ENCODE measurements around the gene EXD1.
"Not testable (repeated sequence)": the region's sequence is repeated elsewhere in the genome, so short reads cannot be mapped to it uniquely, and the experiment has no call there.

The EXD1 gene

GRCh38 chr15:41230650-41231421 lies at the start of gene EXD1, which contains the start of gene CHP1:
TSS of gene EXD1 (minus strand) at chr15:41230757. CDS start at chr15:41226575, 4,182 bp downstream.
TSS of gene CHP1 (plus strand) at chr15:41231268. CDS start at chr15:41231383, 115 bp downstream.
- DNase-seq, result peak; percentile 95

GRCh38 chr15:41279535-41280283 lies 49.2 kb upstream of the EXD1 start:
- no peak for DNase-seq

- DNase-seq, result no peak
Measured at GRCh38 chr15:41278319-41278718, 47.8 kb upstream of the EXD1 start.

GRCh38 chr15:41276831-41277230 lies 46.3 kb upstream of the EXD1 start:
- no peak for DNase-seq

GRCh38 chr15:41269887-41270286 lies 39.3 kb upstream of the EXD1 start:
- DNase-seq, result no peak

GRCh38 chr15:41263891-41264351 lies 33.4 kb upstream of the EXD1 start:
- DNase-seq, result no peak

- DNase-seq, result no peak
Measured at GRCh38 chr15:41262571-41262970, 32.0 kb upstream of the EXD1 start.

GRCh38 chr15:41260924-41261323 lies 30.4 kb upstream of the EXD1 start:
- DNase-seq, result not testable (repeated sequence)

- no peak for DNase-seq
Measured at GRCh38 chr15:41259546-41260189, 29.1 kb upstream of the EXD1 start.

GRCh38 chr15:41258750-41259471 lies 28.4 kb upstream of the EXD1 start:
- DNase-seq, result no peak

- no peak for DNase-seq
Measured at GRCh38 chr15:41256577-41257038, 26.1 kb upstream of the EXD1 start.

GRCh38 chr15:41256103-41256502 lies 25.5 kb upstream of the EXD1 start:
- no peak for DNase-seq

- no peak for DNase-seq
Measured at GRCh38 chr15:41254560-41254959, 24.0 kb upstream of the EXD1 start.

GRCh38 chr15:41251411-41251810 lies 20.9 kb upstream of the EXD1 start:
- no peak for DNase-seq

GRCh38 chr15:41250745-41251144 lies 20.2 kb upstream of the EXD1 start:
- not testable (repeated sequence) for DNase-seq

- peak; percentile 56 for DNase-seq
Measured at GRCh38 chr15:41241221-41241964, 10.8 kb upstream of the EXD1 start.

GRCh38 chr15:41238100-41238499 lies 7.5 kb upstream of the EXD1 start:
- DNase-seq, result no peak

GRCh38 chr15:41235929-41236328 lies 5.4 kb upstream of the EXD1 start:
- DNase-seq, result no peak

GRCh38 chr15:41235228-41235627 lies 4.7 kb upstream of the EXD1 start:
- DNase-seq, result not testable (repeated sequence)

GRCh38 chr15:41233367-41233771 lies 2.8 kb upstream of the EXD1 start:
- DNase-seq, result no peak

- no peak for DNase-seq
Measured at GRCh38 chr15:41231422-41232226, 1.1 kb upstream of the EXD1 start.

Measured in NCI-H2227 treated with DMSO at 0.1 percent for 48 hours (cell line).